Airway epithelial cell (primary cell): ENCODE results near the gene FBRSL1. TPM values are rescaled to one million over a fixed set of nuclear protein-coding genes. Genes with fewer than 3 reads are reported as not detected.

Experiments
- total RNA-seq: library from RNA; depleted of rRNA; stranded (reverse); fragments of >200 nt; gene quantifications from 2 replicates; pipeline ENCODE4 v1.2.3, GENCODE V29; 2015

FBRSL1 gene
- total RNA-seq, result 24.2 and 25.9 TPM in 2 replicates

GRCh38 chr12:132489602-132490266 lies at the start of gene FBRSL1:
Gene FBRSL1, plus strand, starts transcription at chr12:132490151.

Other genes starting within 250 kb of the FBRSL1 start
- not detected in 2 replicates for gene GALNT9, start 160.6 kb upstream of the FBRSL1 start, total RNA-seq
- not detected in 2 replicates for gene LRCOL1, start 120.4 kb downstream of the FBRSL1 start, total RNA-seq
- not detected in 2 replicates for gene P2RX2, start 128.6 kb downstream of the FBRSL1 start, total RNA-seq
- gene POLE, start 197.2 kb downstream of the FBRSL1 start, total RNA-seq, result 14.0 and 24.3 TPM in 2 replicates
- 22.6 and 33.3 TPM in 2 replicates for gene PXMP2, start 197.4 kb downstream of the FBRSL1 start, total RNA-seq
- 44.0 and 54.2 TPM in 2 replicates for gene PGAM5, start 220.7 kb downstream of the FBRSL1 start, total RNA-seq